Colon (tissue), 2 donors: ENCODE measurements around the gene MICAL2.
"Not testable (repeated sequence)": the region's sequence is repeated elsewhere in the genome, so short reads cannot be mapped to it uniquely, and the experiment has no call there.

Experiments
- FAIRE-seq: peaks from 2 replicates; lab custom pipeline; 2012; peaks lifted over from hg19 to GRCh38; lab: Jason Lieb, UNC
- donor health status: control.
- donor health status: control.

The MICAL2 gene

GRCh38 chr11:12137005-12137690 is 26.8 kb downstream of the MICAL2 start:
- no peak for FAIRE-seq

- no peak for FAIRE-seq
Observed at GRCh38 chr11:12137938-12138731, 27.7 kb downstream of the MICAL2 start.

GRCh38 chr11:12139144-12139881 is 28.9 kb downstream of the MICAL2 start:
- no peak for FAIRE-seq

GRCh38 chr11:12140186-12140793 is 29.9 kb downstream of the MICAL2 start:
- no peak for FAIRE-seq

- FAIRE-seq = no peak
Observed at GRCh38 chr11:12141283-12141682, 30.9 kb downstream of the MICAL2 start.

GRCh38 chr11:12142176-12142575 is 31.8 kb downstream of the MICAL2 start:
- no peak for FAIRE-seq

- FAIRE-seq = no peak
Observed at GRCh38 chr11:12142909-12143308, 32.5 kb downstream of the MICAL2 start.

- FAIRE-seq = no peak
Observed at GRCh38 chr11:12143461-12144258, 33.3 kb downstream of the MICAL2 start.

GRCh38 chr11:12144330-12145174 is 34.2 kb downstream of the MICAL2 start:
- no peak for FAIRE-seq

DNA sequence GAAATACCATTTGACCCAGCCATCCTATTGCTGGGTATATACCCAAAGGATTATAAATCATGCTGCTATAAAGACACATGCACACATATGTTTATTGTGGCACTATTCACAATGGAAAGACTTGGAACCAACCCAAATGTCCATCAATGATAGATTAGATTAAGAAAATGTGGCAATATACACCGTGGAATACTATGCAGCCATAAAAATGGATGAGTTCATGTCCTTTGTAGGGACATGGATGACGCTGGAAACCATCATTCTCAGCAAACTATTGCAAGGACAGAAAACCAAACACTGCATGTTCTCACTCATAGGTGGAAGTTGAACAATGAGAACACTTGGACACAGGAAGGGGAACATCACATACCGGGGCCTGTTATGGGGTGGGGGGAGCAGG is 36.3 kb downstream of the MICAL2 start:
- not testable (repeated sequence) for FAIRE-seq

DNA sequence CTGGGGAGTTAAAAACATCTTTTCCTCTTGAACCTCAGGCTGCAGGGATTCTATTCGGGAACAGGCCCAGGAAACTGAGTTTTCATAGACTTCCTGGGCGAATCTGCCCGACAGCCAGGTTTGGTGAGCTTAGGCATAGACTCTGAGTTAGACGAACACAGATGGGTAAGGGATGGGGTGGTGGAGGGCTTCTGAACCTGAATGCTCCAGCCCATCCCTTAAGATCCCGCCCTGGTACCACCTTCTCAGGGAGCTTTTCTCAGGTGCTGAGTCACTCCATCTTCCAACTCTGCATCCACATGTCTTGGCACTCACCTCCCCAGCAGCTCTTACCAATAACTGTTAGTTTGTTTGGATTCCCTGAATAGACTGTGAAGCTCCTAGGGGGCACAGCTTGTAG is 37.4 kb downstream of the MICAL2 start:
- no peak for FAIRE-seq

- FAIRE-seq = no peak
Observed at GRCh38 chr11:12148466-12148865, 38.1 kb downstream of the MICAL2 start.

- FAIRE-seq = no peak
Observed at GRCh38 chr11:12148882-12149281, 38.5 kb downstream of the MICAL2 start.

- no peak for FAIRE-seq
Observed at GRCh38 chr11:12149672-12150225, 39.4 kb downstream of the MICAL2 start.

- FAIRE-seq = no peak
Observed at GRCh38 chr11:12150831-12151382, 40.5 kb downstream of the MICAL2 start.

GRCh38 chr11:12152321-12152720 is 41.9 kb downstream of the MICAL2 start:
- no peak for FAIRE-seq

- FAIRE-seq = no peak
Observed at GRCh38 chr11:12154871-12155668, 44.7 kb downstream of the MICAL2 start.

DNA sequence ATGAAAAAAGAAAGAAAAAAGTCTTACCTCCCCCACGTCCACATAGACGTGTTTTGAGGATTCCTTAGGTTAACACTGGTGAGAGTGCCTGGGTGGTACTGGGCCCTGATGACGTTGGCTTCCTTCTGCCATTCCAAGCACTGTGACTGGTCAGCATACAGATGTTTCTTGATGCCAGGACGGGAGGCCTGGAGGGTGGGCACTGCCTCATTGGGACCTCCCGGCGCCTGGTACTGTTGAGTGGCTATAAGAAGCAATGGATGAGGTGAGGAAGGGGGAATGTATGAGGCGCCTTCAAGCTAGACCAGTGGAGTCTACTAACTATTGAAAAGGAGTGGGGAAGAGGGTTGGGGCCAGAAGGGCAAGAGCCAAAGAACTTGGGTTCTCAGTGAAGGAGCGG is 45.3 kb downstream of the MICAL2 start:
- no peak for FAIRE-seq
